Lower leg skin (tissue), 3 donors: ENCODE data around the gene FBXL13.

Experiments used
- POLR2A ChIP-seq, 2 donors: fragments of 450-650 bp; IDR thresholded peaks; one replicate each; pipeline ENCODE4 v1.6.1; 2016 to 2017; ENCODE audit warnings: antibody characterized with exemption in 2 of 2, mild to moderate bottlenecking in 1 of 2, moderate library complexity in 1 of 2
- TF ChIP-seq, protein P1 (sequence below), 3 donors: fragments of 450-650 bp; IDR thresholded peaks; one replicate each; pipeline ENCODE4 v1.5.1; 2016; ENCODE audit warnings: antibody characterized with exemption in 3 of 3, mild to moderate bottlenecking in 3 of 3, moderate library complexity in 2 of 3

DNA sequence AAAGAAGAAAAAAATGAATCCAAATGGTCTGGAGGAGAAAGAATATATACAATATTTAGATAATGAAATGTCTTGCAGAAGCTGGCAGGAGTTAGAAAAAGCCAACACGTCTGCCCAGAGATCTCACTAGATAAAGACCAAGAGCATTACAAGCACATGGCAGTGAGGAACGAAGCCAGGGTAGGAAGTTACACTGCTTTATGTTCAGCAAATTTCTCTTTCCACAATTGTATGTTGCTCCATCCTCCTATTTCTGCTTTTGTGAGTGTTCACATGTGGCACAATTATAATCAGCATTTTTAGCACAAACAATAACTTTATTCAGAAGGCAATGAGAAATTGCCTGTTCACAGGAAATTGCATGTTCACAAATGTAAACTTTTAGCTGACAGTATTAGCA lies 108.1 kb downstream of the FBXL13 start:
- TF ChIP-seq, protein P1, sequence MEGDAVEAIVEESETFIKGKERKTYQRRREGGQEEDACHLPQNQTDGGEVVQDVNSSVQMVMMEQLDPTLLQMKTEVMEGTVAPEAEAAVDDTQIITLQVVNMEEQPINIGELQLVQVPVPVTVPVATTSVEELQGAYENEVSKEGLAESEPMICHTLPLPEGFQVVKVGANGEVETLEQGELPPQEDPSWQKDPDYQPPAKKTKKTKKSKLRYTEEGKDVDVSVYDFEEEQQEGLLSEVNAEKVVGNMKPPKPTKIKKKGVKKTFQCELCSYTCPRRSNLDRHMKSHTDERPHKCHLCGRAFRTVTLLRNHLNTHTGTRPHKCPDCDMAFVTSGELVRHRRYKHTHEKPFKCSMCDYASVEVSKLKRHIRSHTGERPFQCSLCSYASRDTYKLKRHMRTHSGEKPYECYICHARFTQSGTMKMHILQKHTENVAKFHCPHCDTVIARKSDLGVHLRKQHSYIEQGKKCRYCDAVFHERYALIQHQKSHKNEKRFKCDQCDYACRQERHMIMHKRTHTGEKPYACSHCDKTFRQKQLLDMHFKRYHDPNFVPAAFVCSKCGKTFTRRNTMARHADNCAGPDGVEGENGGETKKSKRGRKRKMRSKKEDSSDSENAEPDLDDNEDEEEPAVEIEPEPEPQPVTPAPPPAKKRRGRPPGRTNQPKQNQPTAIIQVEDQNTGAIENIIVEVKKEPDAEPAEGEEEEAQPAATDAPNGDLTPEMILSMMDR (IDR thresholded peaks at IDR 0.05) = no peak
- no peak for TF ChIP-seq POLR2A (IDR thresholded peaks at IDR 0.05)
